HG03175 (cell line): Measurements from ENCODE around the gene EPS8L1.
"Not testable (repeated sequence)": the region's sequence is repeated elsewhere in the genome, so short reads cannot be mapped to it uniquely, and the experiment has no call there.

Experiments used
- ATAC-seq: cut with Tn5 transposase; IDR thresholded peaks from one replicate; pipeline ENCODE4 v1.9.1; 2021; ENCODE audit warnings: mild to moderate bottlenecking, moderate library complexity; ENCODE audit not compliant: unreplicated experiment

EPS8L1 gene

GRCh38 chr19:55075371-55075998, at the start of gene EPS8L1:
Gene EPS8L1 (plus strand): TSS chr19:55075869. CDS start chr19:55076445, 576 bp downstream.
- no peak for ATAC-seq

GRCh38 chr19:55027140-55027471, 48.6 kb upstream of the EPS8L1 start:
- ATAC-seq, result not testable (repeated sequence)

- no peak for ATAC-seq
Measured at GRCh38 chr19:55027472-55028337, 48.0 kb upstream of the EPS8L1 start.

GRCh38 chr19:55028757-55029156, 46.9 kb upstream of the EPS8L1 start:
- ATAC-seq, result no peak

GRCh38 chr19:55031178-55031577, 44.5 kb upstream of the EPS8L1 start:
- no peak for ATAC-seq

GRCh38 chr19:55032170-55032800, 43.4 kb upstream of the EPS8L1 start:
- no peak for ATAC-seq

- not testable (repeated sequence) for ATAC-seq
Measured at GRCh38 chr19:55032976-55033643, 42.6 kb upstream of the EPS8L1 start.

- ATAC-seq, result no peak
Measured at GRCh38 chr19:55034751-55035150, 40.9 kb upstream of the EPS8L1 start.

- no peak for ATAC-seq
Measured at GRCh38 chr19:55036058-55036457, 39.6 kb upstream of the EPS8L1 start.

- not testable (repeated sequence) for ATAC-seq
Measured at GRCh38 chr19:55037603-55038002, 38.1 kb upstream of the EPS8L1 start.

- ATAC-seq, result not testable (repeated sequence)
Measured at GRCh38 chr19:55040654-55041053, 35.0 kb upstream of the EPS8L1 start.

- ATAC-seq, result no peak
Measured at GRCh38 chr19:55041244-55041626, 34.4 kb upstream of the EPS8L1 start.

- ATAC-seq, result no peak
Measured at GRCh38 chr19:55041627-55042343, 33.9 kb upstream of the EPS8L1 start.

GRCh38 chr19:55042344-55042678, 33.4 kb upstream of the EPS8L1 start:
- no peak for ATAC-seq

- no peak for ATAC-seq
Measured at GRCh38 chr19:55042688-55043087, 33.0 kb upstream of the EPS8L1 start.

- ATAC-seq, result no peak
Measured at GRCh38 chr19:55044286-55044685, 31.4 kb upstream of the EPS8L1 start.

GRCh38 chr19:55044771-55045716, 30.6 kb upstream of the EPS8L1 start:
- no peak for ATAC-seq

- no peak for ATAC-seq
Measured at GRCh38 chr19:55046975-55047622, 28.6 kb upstream of the EPS8L1 start.

GRCh38 chr19:55047951-55048350, 27.7 kb upstream of the EPS8L1 start:
- no peak for ATAC-seq
